GM23338 (cell line): Measurements from ENCODE around the gene CD300E. TPM values are rescaled to one million over a fixed set of nuclear protein-coding genes. Genes with fewer than 3 reads are reported as not detected.

Source experiments
- ATAC-seq: fragments of 200-7000 bp; cut with Tn5 transposase; 3 replicates; pipeline ENCODE4 v1.9.1; 2020
- DNase-seq: peaks from one replicate; pipeline ENCODE4 v3.0.0-alpha.2; 2015; ENCODE audit warnings: low spot score
- H2AFZ ChIP-seq: fragments of 200-600 bp; sonication (generic); 2 replicates; pipeline ENCODE4 v1.8.0; 2016; ENCODE audit warnings: antibody characterized with exemption, mild to moderate bottlenecking, moderate library complexity
- H3F3A ChIP-seq: fragments of 200-600 bp; sonication (generic); replicated peaks from 2 replicates; pipeline ENCODE4 v1.8.0; 2017; ENCODE audit warnings: antibody characterized with exemption, mixed run types, low read depth
- H3K27ac ChIP-seq: fragments of 200-600 bp; sonication (generic); 2 replicates; pipeline ENCODE4 v1.6.1; 2016; ENCODE audit warnings: low read depth
- H3K27me3 ChIP-seq: fragments of 200-600 bp; sonication (generic); 2 replicates; pipeline ENCODE4 v1.8.0; 2016; ENCODE audit warnings: mild to moderate bottlenecking, mixed run types, moderate library complexity; ENCODE audit not compliant: insufficient read depth
- H3K36me3 ChIP-seq: fragments of 200-600 bp; sonication (generic); 2 replicates; pipeline ENCODE4 v1.8.0; 2016; ENCODE audit warnings: mild to moderate bottlenecking; ENCODE audit not compliant: insufficient read depth
- H3K4me1 ChIP-seq: fragments of 200-600 bp; sonication (generic); 2 replicates; pipeline ENCODE4 v1.8.0; 2016; ENCODE audit warnings: mild to moderate bottlenecking, moderate library complexity; ENCODE audit not compliant: insufficient read depth
- H3K4me2 ChIP-seq: fragments of 200-600 bp; sonication (generic); 2 replicates; pipeline ENCODE4 v1.7.1; 2017; ENCODE audit warnings: mixed run types
- H3K4me3 ChIP-seq: fragments of 200-600 bp; sonication (generic); 2 replicates; pipeline ENCODE4 v1.6.1; 2016; ENCODE audit warnings: mixed run types
- H3K79me2 ChIP-seq: fragments of 200-600 bp; sonication (generic); replicated peaks from 2 replicates; pipeline ENCODE4 v1.8.0; 2017; ENCODE audit warnings: mild to moderate bottlenecking; ENCODE audit not compliant: insufficient read depth
- H3K9me2 ChIP-seq: fragments of 200-600 bp; sonication (generic); 2 replicates; pipeline ENCODE4 v1.8.0; 2017; ENCODE audit not compliant: insufficient read depth
- H4K20me1 ChIP-seq: fragments of 200-600 bp; sonication (generic); replicated peaks from 2 replicates; pipeline ENCODE4 v1.8.0; 2017; ENCODE audit warnings: mild to moderate bottlenecking; ENCODE audit not compliant: insufficient read depth
- H3K27ac Mint-ChIP-seq: 2 replicates; pipeline ENCODE4 v1.8.0; 2020; ENCODE audit warnings: inconsistent platforms, mild to moderate bottlenecking, moderate library complexity, mixed read lengths
- H3K27me3 Mint-ChIP-seq: 3 replicates; pipeline ENCODE4 v1.8.0; 2022; ENCODE audit warnings: low read depth, mild to moderate bottlenecking, moderate library complexity, mixed read lengths, inconsistent platforms; ENCODE audit not compliant: insufficient read depth, poor library complexity
- H3K36me3 Mint-ChIP-seq: 3 replicates; pipeline ENCODE4 v1.8.0; 2021; ENCODE audit warnings: low read depth, mild to moderate bottlenecking, inconsistent platforms, moderate library complexity, mixed read lengths
- H3K4me1 Mint-ChIP-seq: 3 replicates; pipeline ENCODE4 v1.8.0; 2020; ENCODE audit warnings: mild to moderate bottlenecking, inconsistent platforms, mixed read lengths
- H3K4me3 Mint-ChIP-seq: 3 replicates; pipeline ENCODE4 v1.8.0; 2021; ENCODE audit warnings: moderate library complexity, mild to moderate bottlenecking, inconsistent platforms, mixed read lengths
- H3K9me3 Mint-ChIP-seq: 3 replicates; pipeline ENCODE4 v1.8.0; 2020; ENCODE audit warnings: moderate library complexity, mild to moderate bottlenecking, inconsistent platforms, mixed read lengths
- CTCF ChIP-seq, 2 experiments: fragments of 200-600 bp in 1 of 2; sonication (generic) in 1 of 2; conservative IDR thresholded peaks; 2 replicates each; pipeline versions ENCODE4 v1.5.1 to v1.6.1; 2016 to 2017; ENCODE audit warnings: antibody characterized with exemption in 2 of 2, low read depth in 2 of 2, mild to moderate bottlenecking in 2 of 2, moderate library complexity in 1 of 2
- EZH2 ChIP-seq: fragments of 200-600 bp; sonication (generic); IDR thresholded peaks from one replicate; pipeline ENCODE4 v1.8.0; 2017; ENCODE audit warnings: antibody characterized with exemption, mild to moderate bottlenecking, low read depth; ENCODE audit not compliant: unreplicated experiment
- EZH2phosphoT487 ChIP-seq: fragments of 200-600 bp; sonication (generic); IDR thresholded peaks from one replicate; pipeline ENCODE4 v1.8.1; 2018; ENCODE audit warnings: antibody characterized with exemption; ENCODE audit not compliant: unreplicated experiment
- JUNB ChIP-seq: IDR thresholded peaks from one replicate; pipeline ENCODE4 v1.6.1; 2016; ENCODE audit warnings: antibody characterized with exemption; ENCODE audit not compliant: unreplicated experiment
- NANOG ChIP-seq: IDR thresholded peaks from 2 replicates; pipeline ENCODE4 v1.6.1; 2016; ENCODE audit warnings: antibody characterized with exemption, borderline replicate concordance
- POLR2AphosphoS5 ChIP-seq: IDR thresholded peaks from 2 replicates; pipeline ENCODE4 v1.6.1; 2016; ENCODE audit warnings: antibody characterized with exemption, low read depth
- STAT1 ChIP-seq: IDR thresholded peaks from one replicate; pipeline ENCODE4 v1.6.1; 2016; ENCODE audit warnings: antibody characterized with exemption; ENCODE audit not compliant: unreplicated experiment
- ZNF114 ChIP-seq: fragments of 250-450 bp; sonication (Bioruptor Pico); IDR thresholded peaks from 2 replicates; pipeline ENCODE4 v1.5.0; 2020; ENCODE audit warnings: mild to moderate bottlenecking, moderate library complexity
- ZNF331 ChIP-seq: fragments of 250-450 bp; sonication (Bioruptor Pico); IDR thresholded peaks from 2 replicates; pipeline ENCODE4 v1.5.0; 2020; ENCODE audit warnings: low read depth, mild to moderate bottlenecking, moderate library complexity
- polyA plus RNA-seq: library from polyadenylated mRNA; unstranded; fragments of >200 nt; fragmentation: Nextera tagmentation; extraction: Ambion mirVana; gene quantifications from 2 replicates; pipeline ENCODE4 v1.2.1, GENCODE V29; 2016
- total RNA-seq: library from RNA; depleted of rRNA; stranded (reverse); fragments of >200 nt; shearing (Covaris generic); gene quantifications from 2 replicates; pipeline ENCODE4 v1.2.3, GENCODE V29; 2014
- TF ChIP-seq, protein P1 (sequence below): IDR thresholded peaks from one replicate; pipeline ENCODE4 v1.6.1; 2018; ENCODE audit warnings: antibody characterized with exemption; ENCODE audit not compliant: unreplicated experiment
- TF ChIP-seq, protein P2 (sequence below): IDR thresholded peaks from 2 replicates; pipeline ENCODE4 v1.6.1; 2016; ENCODE audit warnings: antibody characterized with exemption

Gene CD300E
- total and polyA plus RNA-seq, 2 experiments from 2014 or later: not detected

DNA sequence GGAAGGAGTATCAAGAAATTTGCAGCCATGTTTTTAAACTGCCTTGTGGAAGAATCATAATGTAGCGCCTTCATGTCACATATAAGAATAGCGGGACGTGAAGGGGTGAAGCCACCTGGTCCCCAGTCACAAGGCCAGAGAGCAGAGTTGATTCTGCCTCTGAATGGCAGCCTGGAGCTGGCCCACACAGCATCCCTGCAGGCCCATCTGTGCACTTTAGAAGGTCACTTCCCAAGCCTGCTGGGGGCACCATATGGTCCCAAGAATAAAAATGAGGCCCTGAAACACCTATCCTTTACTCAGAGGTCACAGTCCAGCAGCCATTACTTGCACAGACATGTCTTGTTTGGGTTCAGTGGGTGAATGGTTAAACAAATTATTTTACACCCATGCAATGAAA lies 15.0 kb downstream of the CD300E start:
- TF ChIP-seq POLR2AphosphoS5: no peak
- no peak for TF ChIP-seq NANOG
- no peak for TF ChIP-seq EZH2
- TF ChIP-seq, protein P1, sequence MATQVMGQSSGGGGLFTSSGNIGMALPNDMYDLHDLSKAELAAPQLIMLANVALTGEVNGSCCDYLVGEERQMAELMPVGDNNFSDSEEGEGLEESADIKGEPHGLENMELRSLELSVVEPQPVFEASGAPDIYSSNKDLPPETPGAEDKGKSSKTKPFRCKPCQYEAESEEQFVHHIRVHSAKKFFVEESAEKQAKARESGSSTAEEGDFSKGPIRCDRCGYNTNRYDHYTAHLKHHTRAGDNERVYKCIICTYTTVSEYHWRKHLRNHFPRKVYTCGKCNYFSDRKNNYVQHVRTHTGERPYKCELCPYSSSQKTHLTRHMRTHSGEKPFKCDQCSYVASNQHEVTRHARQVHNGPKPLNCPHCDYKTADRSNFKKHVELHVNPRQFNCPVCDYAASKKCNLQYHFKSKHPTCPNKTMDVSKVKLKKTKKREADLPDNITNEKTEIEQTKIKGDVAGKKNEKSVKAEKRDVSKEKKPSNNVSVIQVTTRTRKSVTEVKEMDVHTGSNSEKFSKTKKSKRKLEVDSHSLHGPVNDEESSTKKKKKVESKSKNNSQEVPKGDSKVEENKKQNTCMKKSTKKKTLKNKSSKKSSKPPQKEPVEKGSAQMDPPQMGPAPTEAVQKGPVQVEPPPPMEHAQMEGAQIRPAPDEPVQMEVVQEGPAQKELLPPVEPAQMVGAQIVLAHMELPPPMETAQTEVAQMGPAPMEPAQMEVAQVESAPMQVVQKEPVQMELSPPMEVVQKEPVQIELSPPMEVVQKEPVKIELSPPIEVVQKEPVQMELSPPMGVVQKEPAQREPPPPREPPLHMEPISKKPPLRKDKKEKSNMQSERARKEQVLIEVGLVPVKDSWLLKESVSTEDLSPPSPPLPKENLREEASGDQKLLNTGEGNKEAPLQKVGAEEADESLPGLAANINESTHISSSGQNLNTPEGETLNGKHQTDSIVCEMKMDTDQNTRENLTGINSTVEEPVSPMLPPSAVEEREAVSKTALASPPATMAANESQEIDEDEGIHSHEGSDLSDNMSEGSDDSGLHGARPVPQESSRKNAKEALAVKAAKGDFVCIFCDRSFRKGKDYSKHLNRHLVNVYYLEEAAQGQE: no peak
- Histone ChIP-seq H3K27ac (no peak overlapping the region), H4K20me1 (no peaks in the 10 kb centered on the region), H3F3A (no peaks in the 10 kb centered on the region), H3K79me2 (no peaks in the 10 kb centered on the region), H3K9me2 (no peaks in the 10 kb centered on the region), H3K27me3 (no peaks in the 10 kb centered on the region), H3K4me2 (no peak overlapping the region), H2AFZ (no peak overlapping the region), H3K4me1 (no peaks in the 10 kb centered on the region), H3K36me3 (no peaks in the 10 kb centered on the region), H3K4me3 (no peak overlapping the region)
- Mint-ChIP-seq H3K27ac (no peak overlapping the region), H3K9me3 (peaks cover 1% of the 10 kb centered on the region; the same call in 1 of the 3 replicates), H3K36me3 (no peaks in the 10 kb centered on the region), H3K4me3 (no peak overlapping the region), H3K4me1 (no peaks in the 10 kb centered on the region), H3K27me3 (peaks cover 10% of the 10 kb centered on the region)
- ATAC-seq: no peak
- no peak for DNase-seq

- H3K4me1 Mint-ChIP-seq: no peaks in the 10 kb centered on the region
- no peak overlapping the region for H3K4me2 ChIP-seq
- H3K9me3 Mint-ChIP-seq: no peaks in the 10 kb centered on the region
- no peaks in the 10 kb centered on the region for H3K36me3 Mint-ChIP-seq
- no peaks in the 10 kb centered on the region for H3F3A ChIP-seq
- H3K36me3 ChIP-seq: no peaks in the 10 kb centered on the region
- H3K4me3 Mint-ChIP-seq: no peak overlapping the region
- no peak overlapping the region for H3K27ac Mint-ChIP-seq
- H3K27me3 ChIP-seq: no peaks in the 10 kb centered on the region
- H3K27ac ChIP-seq: no peak overlapping the region
- DNase-seq (no peak), ATAC-seq (no peak)
- H2AFZ ChIP-seq: no peak overlapping the region
- H4K20me1 ChIP-seq: no peaks in the 10 kb centered on the region
- peaks cover 3% of the 10 kb centered on the region for H3K27me3 Mint-ChIP-seq
- no peaks in the 10 kb centered on the region for H3K4me1 ChIP-seq
- no peaks in the 10 kb centered on the region for H3K79me2 ChIP-seq
- H3K9me2 ChIP-seq: no peaks in the 10 kb centered on the region
- no peak overlapping the region for H3K4me3 ChIP-seq
- TF ChIP-seq STAT1 (no peak), ZNF331 (no peak), CTCF (conservative IDR thresholded peaks at IDR 0.05; ENCODE audit: low read depth in 2 of 2) (no peak), ZNF114 (CRISPR knock-in tag) (no peak), JUNB (no peak), EZH2phosphoT487 (no peak), POLR2AphosphoS5 (no peak), NANOG (no peak)
- TF ChIP-seq, protein P2, sequence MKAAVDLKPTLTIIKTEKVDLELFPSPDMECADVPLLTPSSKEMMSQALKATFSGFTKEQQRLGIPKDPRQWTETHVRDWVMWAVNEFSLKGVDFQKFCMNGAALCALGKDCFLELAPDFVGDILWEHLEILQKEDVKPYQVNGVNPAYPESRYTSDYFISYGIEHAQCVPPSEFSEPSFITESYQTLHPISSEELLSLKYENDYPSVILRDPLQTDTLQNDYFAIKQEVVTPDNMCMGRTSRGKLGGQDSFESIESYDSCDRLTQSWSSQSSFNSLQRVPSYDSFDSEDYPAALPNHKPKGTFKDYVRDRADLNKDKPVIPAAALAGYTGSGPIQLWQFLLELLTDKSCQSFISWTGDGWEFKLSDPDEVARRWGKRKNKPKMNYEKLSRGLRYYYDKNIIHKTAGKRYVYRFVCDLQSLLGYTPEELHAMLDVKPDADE: no peak
- TF ChIP-seq, protein P1: no peak
Observed at GRCh38 chr17:74607221-74607620, 16.3 kb downstream of the CD300E start.
